ENCODE results near the gene GMCL1. TPM values are rescaled to one million over a fixed set of nuclear protein-coding genes. Genes with fewer than 3 reads are reported as not detected.

GMCL1 gene
- total and polyA plus RNA-seq, 9 of the 15 experiments (the other 6 are each of a cell fraction or from before 2014, with no cell fraction given), result 7.0 to 27.3 (median 15.4) TPM

DNA sequence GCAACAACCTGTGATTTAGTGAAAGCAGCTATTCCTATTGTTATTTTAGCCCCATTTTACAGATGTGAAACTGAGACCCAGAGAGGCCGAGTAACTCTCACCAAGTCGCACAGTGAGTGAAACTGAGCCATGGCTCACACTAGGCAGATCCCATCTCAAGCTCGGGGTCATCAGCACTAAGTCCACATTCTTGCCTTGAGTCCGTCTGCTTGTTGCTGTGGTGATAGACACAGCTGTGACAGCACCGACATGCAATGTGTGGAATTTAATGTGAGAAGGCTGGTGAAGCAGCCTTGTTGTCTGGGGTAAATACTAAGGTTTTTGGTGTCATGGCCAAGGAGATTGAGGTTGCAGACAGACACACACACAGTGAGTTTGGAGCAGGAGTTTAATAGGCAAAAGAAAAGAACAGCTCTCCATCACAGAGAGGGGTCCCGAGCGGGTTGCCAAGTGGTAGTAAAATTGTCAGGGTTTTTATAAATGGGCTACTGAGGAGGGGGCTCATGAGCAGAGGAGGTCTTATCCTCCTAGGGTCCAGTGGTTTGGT is 40.2 kb upstream of the GMCL1 start:
- intact Hi-C loops (cut with micrococcal nuclease) (no loop called here), in situ Hi-C loops (cut with MboI) (no loop called here)
- BruUV-seq (replicated peaks), result no TSS peak
- Histone ChIP-seq H4K20me1 (replicated peaks; ENCODE audit: control insufficient read depth, insufficient read depth, low read length) (no peaks in the 10 kb centered on the region), H3K79me2 (ENCODE audit: control insufficient read depth, insufficient read depth, low read length) (no peaks in the 10 kb centered on the region), H3K9me3 (replicated peaks; ENCODE audit: control insufficient read depth, insufficient read depth, low read depth, low read length) (no peaks in the 10 kb centered on the region), H3K9me1 (ENCODE audit: control insufficient read depth, insufficient read depth, low read length) (no peaks in the 10 kb centered on the region), H3K9ac (ENCODE audit: insufficient read depth in 1 of 2, low read depth in 2 of 2, low read length in 2 of 2) (no peak overlapping the region), H3K4me3 (no peak overlapping the region), H3K4me1 (replicated peaks in 1 of 2; ENCODE audit: control insufficient read depth in 2 of 2, insufficient read depth in 2 of 2, low read length in 2 of 2) (no peaks in the 10 kb centered on the region; a peak in 1 of 5 replicates), H3K27ac (ENCODE audit: extremely low read depth, low read depth, low read length) (no peak overlapping the region), H3K27me3 (ENCODE audit: control insufficient read depth in 2 of 2, insufficient read depth in 2 of 2, low read length in 2 of 2) (no peaks in the 10 kb centered on the region), H3K4me2 (ENCODE audit: insufficient read depth, low read length) (no peak overlapping the region), H2AFZ (ENCODE audit: low read depth, low read length) (no peak overlapping the region), H3K36me3 (ENCODE audit: control insufficient read depth, insufficient read depth, low read length) (no peaks in the 10 kb centered on the region)
- ChIA-PET CTCF (ENCODE audit: low intra/inter-chr PET ratio) (no interaction called here), POLR2A (interaction anchor here (0.6 to 2.2 kb wide), 5 partner anchors 9 to 114 kb away, joined by 3 to 11 read pairs (median 3); no protein-coding TSS in a partner anchor)
- DNase-seq (ENCODE audit: extremely low read depth in 1 of 4, low spot score in 3 of 4), result no peak
- no peak for FAIRE-seq
- no peak for ATAC-seq
- WGBS (ENCODE audit: insufficient coverage, low coverage, missing lambda C conversion rate), result 62% methylated on average over 7 of the region's 7 CpGs
- TF ChIP-seq ELF2 (CRISPR knock-in tag; IDR thresholded peaks at IDR 0.05) (no peak), ZBTB1 (CRISPR knock-in tag; IDR thresholded peaks at IDR 0.05; ENCODE audit: borderline replicate concordance, low read depth) (no peak), IFI16 (CRISPR knock-in tag; IDR thresholded peaks at IDR 0.05) (no peak), GTF2F1 (IDR thresholded peaks at IDR 0.05; ENCODE audit: low read depth, low read length) (no peak), SMAD2 (IDR thresholded peaks at IDR 0.05; ENCODE audit: low read depth, low read length) (no peak), PRPF4 (IDR thresholded peaks at IDR 0.05; ENCODE audit: insufficient read depth, low read depth, low read length, poor library complexity, severe bottlenecking) (no peak), CREM (IDR thresholded peaks at IDR 0.05; ENCODE audit: low read depth) (no peak), ZFX (CRISPR knock-in tag; IDR thresholded peaks at IDR 0.05) (no peak), ADNP (tag; IDR thresholded peaks at IDR 0.05) (0 out of 2 replicates have a peak, but pooled peaks have one; percentile 38), ZNF551 (CRISPR knock-in tag; IDR thresholded peaks at IDR 0.05) (no peak), ZNF668 (CRISPR knock-in tag; IDR thresholded peaks at IDR 0.05) (no peak), BRD4 (IDR thresholded peaks at IDR 0.05) (no peak), HOXB6 (CRISPR knock-in tag; IDR thresholded peaks at IDR 0.05; ENCODE audit: borderline replicate concordance) (no peak)
- TF ChIP-seq, protein P1, sequence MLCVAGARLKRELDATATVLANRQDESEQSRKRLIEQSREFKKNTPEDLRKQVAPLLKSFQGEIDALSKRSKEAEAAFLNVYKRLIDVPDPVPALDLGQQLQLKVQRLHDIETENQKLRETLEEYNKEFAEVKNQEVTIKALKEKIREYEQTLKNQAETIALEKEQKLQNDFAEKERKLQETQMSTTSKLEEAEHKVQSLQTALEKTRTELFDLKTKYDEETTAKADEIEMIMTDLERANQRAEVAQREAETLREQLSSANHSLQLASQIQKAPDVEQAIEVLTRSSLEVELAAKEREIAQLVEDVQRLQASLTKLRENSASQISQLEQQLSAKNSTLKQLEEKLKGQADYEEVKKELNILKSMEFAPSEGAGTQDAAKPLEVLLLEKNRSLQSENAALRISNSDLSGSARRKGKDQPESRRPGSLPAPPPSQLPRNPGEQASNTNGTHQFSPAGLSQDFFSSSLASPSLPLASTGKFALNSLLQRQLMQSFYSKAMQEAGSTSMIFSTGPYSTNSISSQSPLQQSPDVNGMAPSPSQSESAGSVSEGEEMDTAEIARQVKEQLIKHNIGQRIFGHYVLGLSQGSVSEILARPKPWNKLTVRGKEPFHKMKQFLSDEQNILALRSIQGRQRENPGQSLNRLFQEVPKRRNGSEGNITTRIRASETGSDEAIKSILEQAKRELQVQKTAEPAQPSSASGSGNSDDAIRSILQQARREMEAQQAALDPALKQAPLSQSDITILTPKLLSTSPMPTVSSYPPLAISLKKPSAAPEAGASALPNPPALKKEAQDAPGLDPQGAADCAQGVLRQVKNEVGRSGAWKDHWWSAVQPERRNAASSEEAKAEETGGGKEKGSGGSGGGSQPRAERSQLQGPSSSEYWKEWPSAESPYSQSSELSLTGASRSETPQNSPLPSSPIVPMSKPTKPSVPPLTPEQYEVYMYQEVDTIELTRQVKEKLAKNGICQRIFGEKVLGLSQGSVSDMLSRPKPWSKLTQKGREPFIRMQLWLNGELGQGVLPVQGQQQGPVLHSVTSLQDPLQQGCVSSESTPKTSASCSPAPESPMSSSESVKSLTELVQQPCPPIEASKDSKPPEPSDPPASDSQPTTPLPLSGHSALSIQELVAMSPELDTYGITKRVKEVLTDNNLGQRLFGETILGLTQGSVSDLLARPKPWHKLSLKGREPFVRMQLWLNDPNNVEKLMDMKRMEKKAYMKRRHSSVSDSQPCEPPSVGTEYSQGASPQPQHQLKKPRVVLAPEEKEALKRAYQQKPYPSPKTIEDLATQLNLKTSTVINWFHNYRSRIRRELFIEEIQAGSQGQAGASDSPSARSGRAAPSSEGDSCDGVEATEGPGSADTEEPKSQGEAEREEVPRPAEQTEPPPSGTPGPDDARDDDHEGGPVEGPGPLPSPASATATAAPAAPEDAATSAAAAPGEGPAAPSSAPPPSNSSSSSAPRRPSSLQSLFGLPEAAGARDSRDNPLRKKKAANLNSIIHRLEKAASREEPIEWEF (CRISPR knock-in tag; IDR thresholded peaks at IDR 0.05), result no peak
- TF ChIP-seq, protein P2, sequence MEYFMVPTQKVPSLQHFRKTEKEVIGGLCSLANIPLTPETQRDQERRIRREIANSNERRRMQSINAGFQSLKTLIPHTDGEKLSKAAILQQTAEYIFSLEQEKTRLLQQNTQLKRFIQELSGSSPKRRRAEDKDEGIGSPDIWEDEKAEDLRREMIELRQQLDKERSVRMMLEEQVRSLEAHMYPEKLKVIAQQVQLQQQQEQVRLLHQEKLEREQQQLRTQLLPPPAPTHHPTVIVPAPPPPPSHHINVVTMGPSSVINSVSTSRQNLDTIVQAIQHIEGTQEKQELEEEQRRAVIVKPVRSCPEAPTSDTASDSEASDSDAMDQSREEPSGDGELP (CRISPR knock-in tag; IDR thresholded peaks at IDR 0.05; ENCODE audit: borderline replicate concordance), result no peak
